SK-N-SH (cell line): ENCODE data around the gene GATA2. TPM values are rescaled to one million over a fixed set of nuclear protein-coding genes. Genes with fewer than 3 reads are reported as not detected.

ENCODE experiments used
- CTCF ChIA-PET: fragments of 300-600, 350-600 bp; formaldehyde crosslinking; extraction: SDS; loops from one replicate; lab custom pipeline; 2021; lab: Yijun Ruan, JAX
- POLR2A ChIA-PET: fragments of 350-600 bp; sonication (Branson Sonifier 250); formaldehyde crosslinking; extraction: SDS; loops from one replicate; lab custom pipeline; 2020; ENCODE audit warnings: antibody characterized with exemption, inconsistent platforms; lab: Yijun Ruan, JAX
- DNase-seq: peaks from one replicate; pipeline ENCODE4 v3.0.0; 2012
- H2AFZ ChIP-seq: fragments of 200-600 bp; sonication (generic); 2 replicates; pipeline ENCODE4 v1.8.1; 2016; ENCODE audit warnings: antibody characterized with exemption, mild to moderate bottlenecking, low read depth
- H3F3A ChIP-seq: fragments of 200-600 bp; sonication (generic); replicated peaks from 2 replicates; pipeline ENCODE3; 2016; ENCODE audit warnings: antibody characterized with exemption, mild to moderate bottlenecking; ENCODE audit not compliant: insufficient read depth
- H3K27ac ChIP-seq, 2 experiments: fragments of 200-500 bp in 1 of 2; fragments of 200-600 bp in 1 of 2; sonication (Bioruptor generic) in 1 of 2; sonication (generic), shearing (Covaris generic) in 1 of 2; 2 replicates each; pipeline versions ENCODE4 v1.5.1 to v1.6.1; 2014 to 2016; ENCODE audit warnings: low read depth in 2 of 2, inconsistent platforms in 1 of 2, low read length in 1 of 2, mild to moderate bottlenecking in 1 of 2, mixed read lengths in 1 of 2
- H3K27me3 ChIP-seq: fragments of 200-600 bp; sonication (generic), shearing (Covaris generic); 2 replicates; pipeline ENCODE4 v1.6.1; 2016; ENCODE audit warnings: mixed run types; ENCODE audit not compliant: insufficient read depth
- H3K36me3 ChIP-seq, 2 experiments: fragments of 200-500 bp in 1 of 2; fragments of 200-600 bp in 1 of 2; sonication (Bioruptor generic) in 1 of 2; sonication (generic) in 1 of 2; replicated peaks in 1 of 2; 2 replicates each; pipeline versions ENCODE3 to v1.5.1; 2014 to 2016; ENCODE audit warnings: low read length in 1 of 2, mild to moderate bottlenecking in 1 of 2; ENCODE audit not compliant: insufficient read depth in 2 of 2, control insufficient read depth in 1 of 2
- H3K4me1 ChIP-seq, 2 experiments: fragments of 200-500 bp in 1 of 2; fragments of 200-600 bp in 1 of 2; sonication (Bioruptor generic) in 1 of 2; sonication (generic), shearing (Covaris generic) in 1 of 2; 2 replicates each; pipeline versions ENCODE4 v1.5.1 to v1.6.1; 2014 to 2016; ENCODE audit warnings: low read depth in 1 of 2, low read length in 1 of 2, mixed run types in 1 of 2; ENCODE audit not compliant: insufficient read depth in 2 of 2, control insufficient read depth in 1 of 2
- H3K4me2 ChIP-seq: fragments of 200-600 bp; sonication (generic), shearing (Covaris generic); 2 replicates; pipeline ENCODE4 v1.6.1; 2017; ENCODE audit warnings: mixed run types
- H3K4me3 ChIP-seq, 2 experiments: fragments of 200-500 bp in 1 of 2; fragments of 200-600 bp in 1 of 2; sonication (Bioruptor generic) in 1 of 2; sonication (generic), shearing (Covaris generic) in 1 of 2; 2 replicates each; pipeline versions ENCODE4 v1.5.1 to v1.8.1; 2014 to 2016; ENCODE audit warnings: low read depth in 2 of 2, inconsistent platforms in 1 of 2, low read length in 1 of 2, mild to moderate bottlenecking in 1 of 2, mixed read lengths in 1 of 2, moderate library complexity in 1 of 2
- H3K79me2 ChIP-seq: fragments of 200-600 bp; sonication (generic); 2 replicates; pipeline ENCODE4 v1.8.1; 2017; ENCODE audit warnings: mild to moderate bottlenecking; ENCODE audit not compliant: insufficient read depth
- H3K9ac ChIP-seq: fragments of 200-600 bp; sonication (generic); 2 replicates; pipeline ENCODE4 v1.6.1; 2017; ENCODE audit warnings: mixed run types
- H3K9me2 ChIP-seq: fragments of 200-600 bp; sonication (generic); 2 replicates; pipeline ENCODE4 v1.6.1; 2017; ENCODE audit warnings: mixed run types
- H3K9me3 ChIP-seq: fragments of 200-600 bp; sonication (generic); 2 replicates; pipeline ENCODE4 v1.6.1; 2017; ENCODE audit warnings: mixed run types, mild to moderate bottlenecking, moderate library complexity
- H4K20me1 ChIP-seq: fragments of 200-600 bp; sonication (generic); 2 replicates; pipeline ENCODE4 v1.6.1; 2017; ENCODE audit warnings: mild to moderate bottlenecking, mixed run types; ENCODE audit not compliant: insufficient read depth
- CHD2 ChIP-seq: fragments of 150-350 bp; IDR thresholded peaks from 2 replicates; pipeline ENCODE4 v1.6.1; 2018; ENCODE audit warnings: low read length; ENCODE audit not compliant: partially characterized antibody
- EZH2phosphoT487 ChIP-seq: fragments of 200-600 bp; sonication (generic); IDR thresholded peaks from 2 replicates; pipeline ENCODE4 v1.6.1; 2017; ENCODE audit warnings: low read depth, mixed run types, mild to moderate bottlenecking, antibody characterized with exemption, moderate library complexity, borderline replicate concordance
- MAX ChIP-seq: IDR thresholded peaks from 2 replicates; pipeline ENCODE4 v1.4.0; 2012; ENCODE audit warnings: low read depth
- NFIC ChIP-seq: IDR thresholded peaks from 2 replicates; pipeline ENCODE4 v1.4.0; 2012; ENCODE audit warnings: borderline replicate concordance
- POLR2AphosphoS5 ChIP-seq: IDR thresholded peaks from 2 replicates; pipeline ENCODE4 v1.6.1; 2012; ENCODE audit warnings: low read depth, low read length
- RCOR1 ChIP-seq: fragments of 150-350 bp; IDR thresholded peaks from 2 replicates; pipeline ENCODE4 v1.6.1; 2017; ENCODE audit warnings: antibody characterized with exemption, low read length
- REST ChIP-seq: IDR thresholded peaks from 2 replicates; pipeline ENCODE4 v1.6.1; 2012; ENCODE audit warnings: mild to moderate bottlenecking, low read depth, low read length, moderate library complexity
- RXRA ChIP-seq: IDR thresholded peaks from 2 replicates; pipeline ENCODE4 v1.4.0; 2012; ENCODE audit warnings: low read depth, mild to moderate bottlenecking, borderline replicate concordance
- SIN3A ChIP-seq: IDR thresholded peaks from 2 replicates; pipeline ENCODE4 v1.6.1; 2012; ENCODE audit warnings: low read depth, mild to moderate bottlenecking, low read length, moderate library complexity, borderline replicate concordance
- TAF1 ChIP-seq: IDR thresholded peaks from 2 replicates; pipeline ENCODE4 v1.6.1; 2012; ENCODE audit warnings: low read depth, mild to moderate bottlenecking, low read length, moderate library complexity, borderline replicate concordance
- TEAD4 ChIP-seq: IDR thresholded peaks from 2 replicates; pipeline ENCODE4 v1.4.0; 2012; ENCODE audit warnings: mild to moderate bottlenecking, borderline replicate concordance; ENCODE audit not compliant: insufficient read depth
- YY1 ChIP-seq: IDR thresholded peaks from 2 replicates; pipeline ENCODE4 v1.4.0; 2012; ENCODE audit warnings: low read depth, mild to moderate bottlenecking
- ZBTB33 ChIP-seq: IDR thresholded peaks from 2 replicates; pipeline ENCODE4 v1.4.0; 2012; ENCODE audit warnings: low read depth, borderline replicate concordance
- WGBS: methylation state at CpG from one replicate; pipeline ENCODE4 v1.1.6; 2017; ENCODE audit warnings: low lambda C conversion rate; 5-methylcytosine and 5-hydroxymethylcytosine counted together
- polyA plus RNA-seq, 3 experiments: library from polyadenylated mRNA; depleted of rRNA; stranded (reverse); fragments of >200 nt; gene quantifications; 2 replicates each; pipeline ENCODE4 v1.2.3, GENCODE V29; 2012
- TF ChIP-seq, protein P1 (sequence below): IDR thresholded peaks from 2 replicates; pipeline ENCODE4; 2012
- TF ChIP-seq, protein P2 (sequence below): IDR thresholded peaks from 2 replicates; pipeline ENCODE4 v1.4.0; 2012; ENCODE audit warnings: low read depth, borderline replicate concordance
- TF ChIP-seq, protein P3 (sequence below): fragments of 150-350 bp; IDR thresholded peaks from 2 replicates; pipeline ENCODE4 v1.6.1; 2017; ENCODE audit warnings: antibody characterized with exemption, low read length, low read depth, borderline replicate concordance

The GATA2 gene
- polyA plus RNA-seq, 1 of the 3 experiments (the other 2 are of a cell fraction) = 5.5 TPM

DNA sequence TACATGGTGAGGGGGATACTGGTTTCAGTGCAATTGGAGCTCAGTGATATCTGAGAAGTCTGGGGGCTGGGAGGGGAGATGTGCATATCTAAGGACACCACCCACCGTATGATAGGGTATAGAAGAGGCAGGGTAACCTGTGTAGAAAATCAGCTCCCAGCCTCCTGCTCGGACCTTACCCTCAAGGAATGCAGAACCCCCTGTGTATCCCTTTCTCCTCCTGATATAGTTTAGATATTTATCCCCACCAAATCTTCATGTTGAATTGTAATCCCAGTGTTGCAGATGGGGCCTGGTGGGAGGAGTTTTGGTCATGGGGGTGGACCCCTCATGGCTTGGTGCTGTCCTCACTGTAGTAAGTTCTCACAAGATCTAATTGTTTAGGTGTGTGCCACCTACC lies 48.2 kb upstream of the GATA2 start (continued):
- TF ChIP-seq, protein P1, sequence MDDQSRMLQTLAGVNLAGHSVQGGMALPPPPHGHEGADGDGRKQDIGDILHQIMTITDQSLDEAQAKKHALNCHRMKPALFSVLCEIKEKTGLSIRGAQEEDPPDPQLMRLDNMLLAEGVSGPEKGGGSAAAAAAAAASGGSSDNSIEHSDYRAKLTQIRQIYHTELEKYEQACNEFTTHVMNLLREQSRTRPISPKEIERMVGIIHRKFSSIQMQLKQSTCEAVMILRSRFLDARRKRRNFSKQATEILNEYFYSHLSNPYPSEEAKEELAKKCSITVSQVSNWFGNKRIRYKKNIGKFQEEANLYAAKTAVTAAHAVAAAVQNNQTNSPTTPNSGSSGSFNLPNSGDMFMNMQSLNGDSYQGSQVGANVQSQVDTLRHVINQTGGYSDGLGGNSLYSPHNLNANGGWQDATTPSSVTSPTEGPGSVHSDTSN = no peak

DNA sequence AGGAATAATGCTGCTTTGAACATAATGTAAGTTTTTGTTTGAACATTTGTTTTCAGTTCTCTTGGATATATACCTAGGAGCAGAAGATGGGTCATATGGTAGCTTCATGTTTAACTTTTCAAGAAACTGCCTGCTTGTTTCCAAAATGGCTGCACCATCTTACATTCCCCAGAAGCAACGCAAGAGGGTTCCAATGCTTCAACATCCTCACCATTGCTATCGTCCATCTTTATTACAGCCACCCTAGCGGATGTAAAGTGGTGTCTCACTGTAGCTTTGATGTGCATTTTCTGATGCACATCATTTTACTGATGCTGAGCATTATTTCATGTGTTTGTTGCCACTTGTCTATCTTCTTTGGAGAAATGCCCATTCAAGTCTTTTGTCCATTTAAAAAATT lies 46.4 kb upstream of the GATA2 start:
- H3K4me1 ChIP-seq = peaks cover 0 to 5% of the 10 kb centered on the region in 2 experiments; a peak in 1 of 4 replicates
- H3K36me3 ChIP-seq = no peaks in the 10 kb centered on the region
- ChIA-PET CTCF (interaction anchor here (0.8 kb wide), 1 partner anchor 65 kb away, joined by 3 read pairs; no protein-coding TSS in a partner anchor), POLR2A (no interaction called here)
- no peaks in the 10 kb centered on the region for H3K9me2 ChIP-seq
- no peaks in the 10 kb centered on the region for H3K27me3 ChIP-seq
- no peak for TF ChIP-seq EZH2phosphoT487
- TF ChIP-seq TEAD4 = no peak
- no peak for TF ChIP-seq TAF1
- TF ChIP-seq RXRA = no peak
- no peak for TF ChIP-seq CHD2
- TF ChIP-seq NFIC = no peak
- H3K79me2 ChIP-seq = no peaks in the 10 kb centered on the region
- H3K27ac ChIP-seq = no peak overlapping the region
- H3F3A ChIP-seq = no peaks in the 10 kb centered on the region
- no peak for DNase-seq
- H3K9ac ChIP-seq = no peak overlapping the region
- no peak overlapping the region for H3K4me3 ChIP-seq
- peaks cover 3% of the 10 kb centered on the region; the same call in 1 of the 2 replicates for H3K9me3 ChIP-seq
- 58% methylated on average over 3 of the region's 3 CpGs for WGBS
- no peak overlapping the region for H2AFZ ChIP-seq
- H3K4me2 ChIP-seq = no peak overlapping the region
- H4K20me1 ChIP-seq = no peaks in the 10 kb centered on the region

- Histone ChIP-seq H3K9me2 (no peaks in the 10 kb centered on the region), H3F3A (no peaks in the 10 kb centered on the region), H3K4me2 (no peak overlapping the region), H3K27me3 (no peaks in the 10 kb centered on the region), H3K9ac (no peak overlapping the region), H2AFZ (no peak overlapping the region), H4K20me1 (no peaks in the 10 kb centered on the region), H3K4me3 (no peak overlapping the region), H3K4me1 (peaks cover 0 to 5% of the 10 kb centered on the region in 2 experiments; a peak in 1 of 4 replicates), H3K27ac (no peak overlapping the region), H3K79me2 (no peaks in the 10 kb centered on the region), H3K36me3 (no peaks in the 10 kb centered on the region), H3K9me3 (no peaks in the 10 kb centered on the region)
- ChIA-PET CTCF (interaction anchor here (0.7 to 1.5 kb wide), 3 partner anchors 11 to 48 kb away, joined by 3 to 4 read pairs (median 3); no protein-coding TSS in a partner anchor), POLR2A (no interaction called here)
- DNase-seq = no peak
- 52% methylated on average over 4 of the region's 4 CpGs for WGBS
- TF ChIP-seq REST = no peak
- no peak for TF ChIP-seq RCOR1
- TF ChIP-seq ZBTB33 = no peak
- TF ChIP-seq YY1 = no peak
- no peak for TF ChIP-seq POLR2AphosphoS5
- TF ChIP-seq, protein P2, sequence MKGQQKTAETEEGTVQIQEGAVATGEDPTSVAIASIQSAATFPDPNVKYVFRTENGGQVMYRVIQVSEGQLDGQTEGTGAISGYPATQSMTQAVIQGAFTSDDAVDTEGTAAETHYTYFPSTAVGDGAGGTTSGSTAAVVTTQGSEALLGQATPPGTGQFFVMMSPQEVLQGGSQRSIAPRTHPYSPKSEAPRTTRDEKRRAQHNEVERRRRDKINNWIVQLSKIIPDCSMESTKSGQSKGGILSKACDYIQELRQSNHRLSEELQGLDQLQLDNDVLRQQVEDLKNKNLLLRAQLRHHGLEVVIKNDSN = no peak
- TF ChIP-seq MAX = no peak
- TF ChIP-seq SIN3A = no peak
- TF ChIP-seq, protein P3, sequence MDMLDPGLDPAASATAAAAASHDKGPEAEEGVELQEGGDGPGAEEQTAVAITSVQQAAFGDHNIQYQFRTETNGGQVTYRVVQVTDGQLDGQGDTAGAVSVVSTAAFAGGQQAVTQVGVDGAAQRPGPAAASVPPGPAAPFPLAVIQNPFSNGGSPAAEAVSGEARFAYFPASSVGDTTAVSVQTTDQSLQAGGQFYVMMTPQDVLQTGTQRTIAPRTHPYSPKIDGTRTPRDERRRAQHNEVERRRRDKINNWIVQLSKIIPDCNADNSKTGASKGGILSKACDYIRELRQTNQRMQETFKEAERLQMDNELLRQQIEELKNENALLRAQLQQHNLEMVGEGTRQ = no peak
Observed at GRCh38 chr3:128537091-128537703, 44.2 kb upstream of the GATA2 start.
